Sigmoid colon (tissue), 7 donors: ENCODE measurements around the gene ABCD2. TPM values are rescaled to one million over a fixed set of nuclear protein-coding genes. Genes with fewer than 3 reads are reported as not detected.

Experiments
- DNase-seq: peaks from one replicate; pipeline ENCODE4 v3.0.0-alpha.2; 2019
- H3K27ac ChIP-seq, 4 donors: fragments of 200-600 bp; sonication (generic); one replicate each; pipeline ENCODE4 v1.5.1; 2016 to 2019; ENCODE audit warnings: mild to moderate bottlenecking in 1 of 4
- H3K27me3 ChIP-seq, 3 donors: fragments of 200-600 bp; sonication (generic); one replicate each; pipeline ENCODE4 v1.5.1; 2019; ENCODE audit warnings: mild to moderate bottlenecking in 1 of 3
- H3K36me3 ChIP-seq, 4 donors: fragments of 200-600 bp; sonication (generic); one replicate each; pipeline ENCODE4 v1.5.1; 2016 to 2019
- H3K4me1 ChIP-seq, 4 donors: fragments of 200-600 bp; sonication (generic); one replicate each; pipeline ENCODE4 v1.5.1; 2017 to 2019
- H3K4me3 ChIP-seq, 4 donors: fragments of 200-600 bp; sonication (generic); one replicate each; pipeline ENCODE4 v1.5.1; 2017 to 2019; ENCODE audit warnings: mild to moderate bottlenecking in 2 of 4, moderate library complexity in 1 of 4
- H3K9me3 ChIP-seq, 4 donors: fragments of 200-600 bp in 3 of 4; sonication (generic) in 3 of 4; one replicate each; pipeline versions ENCODE4 v1.5.1 to v1.6.1; 2013 to 2019
- CTCF ChIP-seq, 4 experiments: fragments of 450-650 bp in 3 of 4; fragments of 200-600 bp in 1 of 4; IDR thresholded peaks; one replicate each; pipeline ENCODE4 v1.5.1; 2016 to 2019; ENCODE audit warnings: antibody characterized with exemption in 4 of 4, mild to moderate bottlenecking in 3 of 4, moderate library complexity in 2 of 4
- EP300 ChIP-seq, 4 donors: sonication (generic); formaldehyde crosslinking; IDR thresholded peaks; one replicate each; pipeline ENCODE4 v1.6.1; 2017; ENCODE audit warnings: antibody characterized with exemption in 4 of 4
- POLR2A ChIP-seq, 2 donors: fragments of 450-650 bp; IDR thresholded peaks; one replicate each; pipeline ENCODE4 v1.6.1; 2016; ENCODE audit warnings: antibody characterized with exemption in 2 of 2, mild to moderate bottlenecking in 2 of 2, moderate library complexity in 2 of 2
- POLR2AphosphoS5 ChIP-seq, 4 donors: sonication (generic); formaldehyde crosslinking; IDR thresholded peaks; one replicate each; pipeline ENCODE4 v1.6.1; 2017; ENCODE audit warnings: antibody characterized with exemption in 4 of 4
- WGBS, 2 donors: extraction: QIAGEN DNeasy Blood & Tissue Kit; methylation state at CpG; one replicate each; pipeline ENCODE4 v1.1.7; 2013; 5-methylcytosine and 5-hydroxymethylcytosine counted together
- intact Hi-C: fragments of 100-400 bp; cut with DNase I; formaldehyde crosslinking; loops from one replicate; pipeline ENCODE4 v1.15.1; 2023
- polyA plus RNA-seq, 3 donors: library from polyadenylated mRNA; stranded (reverse); fragments of 200-250 nt; gene quantifications; one replicate each; pipeline ENCODE4 v1.2.3, GENCODE V29; 2013
- total RNA-seq, 4 donors: library from RNA; depleted of rRNA; stranded (reverse); fragments of >200 nt; gene quantifications; one replicate each; pipeline ENCODE4 v1.1.0, GENCODE V29; 2016
- donor health status: healthy with polysubstance abuse.
- donor health status: Bipolar disorder and iron deficiency.
- donor health status: healthy.

The ABCD2 gene
- total and polyA plus RNA-seq, 7 donors: 0.49 to 2.9 (median 0.68) TPM; not detected in 2

- Histone ChIP-seq H3K36me3 (no peaks in the 10 kb centered on the region), H3K4me3 (no peak overlapping the region), H3K27ac (no peak overlapping the region), H3K4me1 (no peaks in the 10 kb centered on the region), H3K27me3 (no peaks in the 10 kb centered on the region), H3K9me3 (no peaks in the 10 kb centered on the region)
- no peak for DNase-seq
- WGBS, 2 donors: 55 to 74% methylated on average over 2 of the region's 2 CpGs
- intact Hi-C loops: no loop called here
- TF ChIP-seq POLR2A (IDR thresholded peaks at IDR 0.05) (no peak), EP300 (IDR thresholded peaks at IDR 0.05) (no peak), CTCF (IDR thresholded peaks at IDR 0.05) (no peak), POLR2AphosphoS5 (IDR thresholded peaks at IDR 0.05) (no peak)
These were observed 23.7 kb downstream of the ABCD2 start for GRCh38 chr12:39595928-39596327.

- no peak overlapping the region for H3K4me3 ChIP-seq
These were observed 27.3 kb downstream of the ABCD2 start for GRCh38 chr12:39592295-39592694.

GRCh38 chr12:39588348-39588747 lies 31.3 kb downstream of the ABCD2 start:
- intact Hi-C loops: no loop called here
- H3K36me3 ChIP-seq: no peaks in the 10 kb centered on the region
- no peaks in the 10 kb centered on the region for H3K9me3 ChIP-seq
- TF ChIP-seq POLR2AphosphoS5 (IDR thresholded peaks at IDR 0.05) (no peak), EP300 (IDR thresholded peaks at IDR 0.05) (no peak), POLR2A (IDR thresholded peaks at IDR 0.05) (no peak)
- DNase-seq: no peak
- H3K4me3 ChIP-seq: no peak overlapping the region
- no peaks in the 10 kb centered on the region for H3K4me1 ChIP-seq
- WGBS, 2 donors: 76 to 79% methylated on average over 9 of the region's 9 CpGs
- no peak overlapping the region for H3K27ac ChIP-seq
- no peaks in the 10 kb centered on the region for H3K27me3 ChIP-seq

More at GRCh38 chr12:39592295-39592694, 27.3 kb downstream of the ABCD2 start:
- H3K36me3 ChIP-seq: no peaks in the 10 kb centered on the region
- H3K27me3 ChIP-seq: no peaks in the 10 kb centered on the region
- H3K4me1 ChIP-seq: no peaks in the 10 kb centered on the region
- H3K9me3 ChIP-seq: no peaks in the 10 kb centered on the region
- intact Hi-C loops: no loop called here
- no peak overlapping the region for H3K27ac ChIP-seq
- TF ChIP-seq POLR2A (IDR thresholded peaks at IDR 0.05) (no peak), EP300 (IDR thresholded peaks at IDR 0.05) (no peak), POLR2AphosphoS5 (IDR thresholded peaks at IDR 0.05) (no peak), CTCF (IDR thresholded peaks at IDR 0.05) (no peak)
- DNase-seq: no peak

- H3K27ac ChIP-seq: no peak overlapping the region
- H3K36me3 ChIP-seq: no peaks in the 10 kb centered on the region
- H3K4me3 ChIP-seq: no peak overlapping the region
- no peaks in the 10 kb centered on the region for H3K27me3 ChIP-seq
- intact Hi-C loops: no loop called here
- no peak for DNase-seq
- 52 to 59% methylated on average over 3 of the region's 3 CpGs for WGBS, 2 donors
- TF ChIP-seq CTCF (IDR thresholded peaks at IDR 0.05) (no peak), POLR2A (IDR thresholded peaks at IDR 0.05) (no peak), EP300 (IDR thresholded peaks at IDR 0.05) (no peak), POLR2AphosphoS5 (IDR thresholded peaks at IDR 0.05) (no peak)
- no peaks in the 10 kb centered on the region for H3K9me3 ChIP-seq
- H3K4me1 ChIP-seq: no peaks in the 10 kb centered on the region
These were observed 32.4 kb downstream of the ABCD2 start for GRCh38 chr12:39587225-39587624.

- Histone ChIP-seq H3K4me3 (no peak overlapping the region), H3K36me3 (no peaks in the 10 kb centered on the region), H3K27ac (no peak overlapping the region), H3K9me3 (no peaks in the 10 kb centered on the region), H3K4me1 (no peaks in the 10 kb centered on the region), H3K27me3 (no peaks in the 10 kb centered on the region)
- no peak for TF ChIP-seq POLR2AphosphoS5 (IDR thresholded peaks at IDR 0.05)
- no peak for TF ChIP-seq CTCF (IDR thresholded peaks at IDR 0.05)
- TF ChIP-seq POLR2A (IDR thresholded peaks at IDR 0.05): no peak
- TF ChIP-seq EP300 (IDR thresholded peaks at IDR 0.05): no peak
- intact Hi-C loops: no loop called here
- DNase-seq: no peak
- WGBS, 2 donors: 76 to 80% methylated on average over 1 of the region's 1 CpG
These were observed 32.8 kb downstream of the ABCD2 start for GRCh38 chr12:39586816-39587215.
